ENCODE results near the gene INCENP. TPM values are rescaled to one million over a fixed set of nuclear protein-coding genes. Genes with fewer than 3 reads are reported as not detected.
A peak's percentile ranks its signal among the peaks of the same experiment; 100 is the strongest.
"Not testable (repeated sequence)": the region's sequence is repeated elsewhere in the genome, so short reads cannot be mapped to it uniquely, and the experiment has no call there.

The INCENP gene
- total RNA-seq: 10 to 100 TPM; 17.8 to 19.8 TPM
- 1 to 10 TPM; 3.5 to 7.2 TPM for polyA plus RNA-seq
- long read RNA-seq, donor 1, partial matches to known transcripts: 1 of 3 reads
- long read RNA-seq, donor 1, other reads (novel, unspliced or antisense): 2 of 3 reads
- long read RNA-seq, donor 2, partial matches to known transcripts: 0 of 1 reads
- long read RNA-seq, donor 2, other reads (novel, unspliced or antisense): 1 of 1 reads

GRCh38 chr11:62123669-62124185 is at the start of gene INCENP:
Gene INCENP, plus strand, starts transcription at chr11:62124011. Its CDS starts 4,151 bp downstream, at chr11:62128162.
- Histone ChIP-seq H3K27ac (ENCODE audit: low read depth in 1 of 2, low read length in 2 of 2) (no peak within 1 kb of the TSS), H3K36me3 (ENCODE audit: control insufficient read depth in 1 of 2, insufficient read depth in 2 of 2, low read length in 1 of 2) (no peaks in the 10 kb centered on the region), H3K4me3 (ENCODE audit: low read length in 2 of 2) (peak within 1 kb of the TSS; percentile 71 to 78), H3K9me3 (ENCODE audit: control insufficient read depth, low read length) (no peaks in the 10 kb centered on the region), H3K27me3 (ENCODE audit: control insufficient read depth in 1 of 2, insufficient read depth in 2 of 2, low read length in 1 of 2) (no peaks in the 10 kb centered on the region), H3K4me1 (ENCODE audit: control insufficient read depth in 1 of 2, insufficient read depth in 2 of 2, low read length in 2 of 2) (no peaks in the 10 kb centered on the region)
- 0% methylated on average over 39 of the region's 39 CpGs for WGBS, 2 donors
- ATAC-seq (ENCODE audit: low FRiP score): peak; percentile 99
- intact Hi-C loops (cut with DNase I): loop anchor here in 1 of 2 donors (5.0 kb wide), 1 partner anchor 326 kb away; no protein-coding TSS in a partner anchor
- DNase-seq: peak; percentile 98

- Histone ChIP-seq H3K27ac (ENCODE audit: low read depth in 1 of 2, low read length in 2 of 2) (no peak overlapping the region), H3K36me3 (ENCODE audit: control insufficient read depth in 1 of 2, insufficient read depth in 2 of 2, low read length in 1 of 2) (no peaks in the 10 kb centered on the region), H3K4me3 (ENCODE audit: low read length in 2 of 2) (no peak overlapping the region), H3K27me3 (ENCODE audit: control insufficient read depth in 1 of 2, insufficient read depth in 2 of 2, low read length in 1 of 2) (no peaks in the 10 kb centered on the region), H3K4me1 (ENCODE audit: control insufficient read depth in 1 of 2, insufficient read depth in 2 of 2, low read length in 2 of 2) (no peaks in the 10 kb centered on the region), H3K9me3 (ENCODE audit: control insufficient read depth, low read length) (no peaks in the 10 kb centered on the region)
- intact Hi-C loops (cut with DNase I): no loop called here
- 91% methylated on average over 2 of the region's 2 CpGs for WGBS, 2 donors
- ATAC-seq (ENCODE audit: low FRiP score): no peak
- DNase-seq: no peak
These were observed 48.4 kb upstream of the INCENP start for GRCh38 chr11:62075438-62075837.

GRCh38 chr11:62077132-62077531 is 46.7 kb upstream of the INCENP start:
- no peak for DNase-seq
- no peak for ATAC-seq (ENCODE audit: low FRiP score)
- no peaks in the 10 kb centered on the region for H3K9me3 ChIP-seq (ENCODE audit: control insufficient read depth, low read length)
- 81 to 88% methylated on average over 3 of the region's 3 CpGs for WGBS, 2 donors
- no peaks in the 10 kb centered on the region for H3K36me3 ChIP-seq (ENCODE audit: control insufficient read depth in 1 of 2, insufficient read depth in 2 of 2, low read length in 1 of 2)
- H3K27ac ChIP-seq (ENCODE audit: low read depth in 1 of 2, low read length in 2 of 2): no peak overlapping the region
- no peaks in the 10 kb centered on the region for H3K4me1 ChIP-seq (ENCODE audit: control insufficient read depth in 1 of 2, insufficient read depth in 2 of 2, low read length in 2 of 2)
- H3K4me3 ChIP-seq (ENCODE audit: low read length in 2 of 2): no peak overlapping the region
- no peaks in the 10 kb centered on the region for H3K27me3 ChIP-seq (ENCODE audit: control insufficient read depth in 1 of 2, insufficient read depth in 2 of 2, low read length in 1 of 2)
- intact Hi-C loops (cut with DNase I): no loop called here

- DNase-seq: peak; percentile 86 to 95
- Histone ChIP-seq H3K4me1 (ENCODE audit: control insufficient read depth in 1 of 2, insufficient read depth in 2 of 2, low read length in 2 of 2) (no peaks in the 10 kb centered on the region), H3K36me3 (ENCODE audit: control insufficient read depth in 1 of 2, insufficient read depth in 2 of 2, low read length in 1 of 2) (no peaks in the 10 kb centered on the region), H3K27ac (ENCODE audit: low read depth in 1 of 2, low read length in 2 of 2) (no peak overlapping the region), H3K4me3 (ENCODE audit: low read length in 2 of 2) (no peak overlapping the region), H3K9me3 (ENCODE audit: control insufficient read depth, low read length) (no peaks in the 10 kb centered on the region), H3K27me3 (ENCODE audit: control insufficient read depth in 1 of 2, insufficient read depth in 2 of 2, low read length in 1 of 2) (no peaks in the 10 kb centered on the region)
- intact Hi-C loops (cut with DNase I): loop anchor here (2.0 to 5.0 kb wide), 4 partner anchors 134 to 284 kb away; no protein-coding TSS in a partner anchor
- ATAC-seq (ENCODE audit: low FRiP score): peak; percentile 88
- 14 to 16% methylated on average over 16 of the region's 16 CpGs for WGBS, 2 donors
These were observed 42.2 kb upstream of the INCENP start for GRCh38 chr11:62081378-62082291.

- Histone ChIP-seq H3K27ac (ENCODE audit: low read depth in 1 of 2, low read length in 2 of 2) (no peak overlapping the region), H3K4me1 (ENCODE audit: control insufficient read depth in 1 of 2, insufficient read depth in 2 of 2, low read length in 2 of 2) (no peaks in the 10 kb centered on the region), H3K4me3 (ENCODE audit: low read length in 2 of 2) (no peak overlapping the region), H3K9me3 (ENCODE audit: control insufficient read depth, low read length) (no peaks in the 10 kb centered on the region), H3K27me3 (ENCODE audit: control insufficient read depth in 1 of 2, insufficient read depth in 2 of 2, low read length in 1 of 2) (no peaks in the 10 kb centered on the region), H3K36me3 (ENCODE audit: control insufficient read depth in 1 of 2, insufficient read depth in 2 of 2, low read length in 1 of 2) (no peaks in the 10 kb centered on the region)
- WGBS, 2 donors: 31 to 34% methylated on average over 7 of the region's 7 CpGs
- ATAC-seq (ENCODE audit: low FRiP score) (no peak), DNase-seq (no peak)
- intact Hi-C loops (cut with DNase I): loop anchor here (2.0 to 5.0 kb wide), 3 partner anchors 135 to 285 kb away; no protein-coding TSS in a partner anchor
These were observed 41.5 kb upstream of the INCENP start for GRCh38 chr11:62082292-62082657.

GRCh38 chr11:62084801-62085200 is 39.0 kb upstream of the INCENP start:
- H3K4me1 ChIP-seq (ENCODE audit: control insufficient read depth in 1 of 2, insufficient read depth in 2 of 2, low read length in 2 of 2); H3K27me3 ChIP-seq (ENCODE audit: control insufficient read depth in 1 of 2, insufficient read depth in 2 of 2, low read length in 1 of 2); ATAC-seq (ENCODE audit: low FRiP score); H3K27ac ChIP-seq (ENCODE audit: low read depth in 1 of 2, low read length in 2 of 2); H3K9me3 ChIP-seq (ENCODE audit: control insufficient read depth, low read length); DNase-seq; H3K4me3 ChIP-seq (ENCODE audit: low read length in 2 of 2); H3K36me3 ChIP-seq (ENCODE audit: control insufficient read depth in 1 of 2, insufficient read depth in 2 of 2, low read length in 1 of 2): not testable (repeated sequence)
- WGBS, 2 donors: 90 to 93% methylated on average over 6 of the region's 6 CpGs
- intact Hi-C loops (cut with DNase I): loop anchor here (5.0 kb wide), 2 partner anchors 138 to 288 kb away; no protein-coding TSS in a partner anchor

GRCh38 chr11:62087694-62088093 is 36.1 kb upstream of the INCENP start:
- 84 to 88% methylated on average over 1 of the region's 1 CpG for WGBS, 2 donors
- DNase-seq: no peak
- no peaks in the 10 kb centered on the region for H3K27me3 ChIP-seq (ENCODE audit: control insufficient read depth in 1 of 2, insufficient read depth in 2 of 2, low read length in 1 of 2)
- no peak overlapping the region for H3K27ac ChIP-seq (ENCODE audit: low read depth in 1 of 2, low read length in 2 of 2)
- H3K4me3 ChIP-seq (ENCODE audit: low read length in 2 of 2): no peak overlapping the region
- intact Hi-C loops (cut with DNase I): no loop called here
- no peak for ATAC-seq (ENCODE audit: low FRiP score)
- H3K4me1 ChIP-seq (ENCODE audit: control insufficient read depth in 1 of 2, insufficient read depth in 2 of 2, low read length in 2 of 2): no peaks in the 10 kb centered on the region
- H3K9me3 ChIP-seq (ENCODE audit: control insufficient read depth, low read length): no peaks in the 10 kb centered on the region
- H3K36me3 ChIP-seq (ENCODE audit: control insufficient read depth in 1 of 2, insufficient read depth in 2 of 2, low read length in 1 of 2): no peaks in the 10 kb centered on the region

GRCh38 chr11:62088331-62088933 is 35.4 kb upstream of the INCENP start:
- H3K36me3 ChIP-seq (ENCODE audit: control insufficient read depth in 1 of 2, insufficient read depth in 2 of 2, low read length in 1 of 2): no peaks in the 10 kb centered on the region
- no peaks in the 10 kb centered on the region for H3K27me3 ChIP-seq (ENCODE audit: control insufficient read depth in 1 of 2, insufficient read depth in 2 of 2, low read length in 1 of 2)
- no peak overlapping the region for H3K4me3 ChIP-seq (ENCODE audit: low read length in 2 of 2)
- no peaks in the 10 kb centered on the region for H3K9me3 ChIP-seq (ENCODE audit: control insufficient read depth, low read length)
- no peak overlapping the region for H3K27ac ChIP-seq (ENCODE audit: low read depth in 1 of 2, low read length in 2 of 2)
- DNase-seq (no peak), ATAC-seq (ENCODE audit: low FRiP score) (no peak)
- H3K4me1 ChIP-seq (ENCODE audit: control insufficient read depth in 1 of 2, insufficient read depth in 2 of 2, low read length in 2 of 2): no peaks in the 10 kb centered on the region
- WGBS, 2 donors: 51 to 57% methylated on average over 1 of the region's 1 CpG
- intact Hi-C loops (cut with DNase I): no loop called here
